Thoracic aorta (tissue), 2 donors: ENCODE results near the gene PMEPA1. TPM values are rescaled to one million over a fixed set of nuclear protein-coding genes. Genes with fewer than 3 reads are reported as not detected.

Experiments used
- ATAC-seq: fragments of 150-250 bp; one replicate; pipeline ENCODE4 v1.8.0; 2017; ENCODE audit warnings: low read depth; ENCODE audit not compliant: insufficient number of reproducible peaks, low FRiP score
- DNase-seq: peaks from one replicate; pipeline ENCODE4 v3.0.0-alpha.2; 2020; ENCODE audit warnings: low spot score
- H3K27ac ChIP-seq, 2 donors: fragments of 200-600 bp; sonication (generic); 1 replicate in 1 of 2; 2 replicates in 1 of 2; pipeline ENCODE4 v1.5.1; 2016; ENCODE audit warnings: mild to moderate bottlenecking in 2 of 2, moderate library complexity in 2 of 2
- H3K27me3 ChIP-seq: fragments of 200-600 bp; sonication (generic); replicated peaks from 2 replicates; pipeline ENCODE4 v1.6.0; 2016; ENCODE audit warnings: mild to moderate bottlenecking; ENCODE audit not compliant: insufficient read depth
- H3K36me3 ChIP-seq: fragments of 200-600 bp; sonication (generic); one replicate; pipeline ENCODE4 v1.5.1; 2016
- H3K4me1 ChIP-seq, 2 donors: fragments of 200-600 bp; sonication (generic); 1 replicate in 1 of 2; 2 replicates in 1 of 2; pipeline versions ENCODE4 v1.5.1 to v1.6.0; 2016; ENCODE audit warnings: low read depth in 2 of 2, mild to moderate bottlenecking in 1 of 2; ENCODE audit not compliant: control insufficient read depth in 1 of 2
- H3K4me3 ChIP-seq: fragments of 200-600 bp; sonication (generic); 2 replicates; pipeline ENCODE4 v1.5.1; 2016; ENCODE audit warnings: mild to moderate bottlenecking
- H3K9me3 ChIP-seq: fragments of 200-600 bp; sonication (generic); 2 replicates; pipeline ENCODE4 v1.5.1; 2016
- total RNA-seq, 2 donors: library from RNA; depleted of rRNA; stranded (reverse); fragments of >200 nt; gene quantifications; one replicate each; pipeline versions ENCODE4 v1.1.0 to v1.2.3, GENCODE V29; 2016
- TF ChIP-seq, protein P1 (sequence below): fragments of 200-600 bp; sonication (generic); IDR thresholded peaks from one replicate; pipeline ENCODE4 v1.5.1; 2019; ENCODE audit warnings: antibody characterized with exemption

Gene PMEPA1
- total RNA-seq, 2 donors from 2014 or later: 68.4 to 104 TPM

GRCh38 chr20:57622579-57623381 is 87.0 kb downstream of the PMEPA1 start:
- Histone ChIP-seq H3K36me3 (no peaks in the 10 kb centered on the region), H3K27ac (no peak overlapping the region), H3K4me1 (peaks cover 4 to 6% of the 10 kb centered on the region in 2 donors), H3K4me3 (no peak overlapping the region), H3K27me3 (no peaks in the 10 kb centered on the region), H3K9me3 (no peaks in the 10 kb centered on the region)
- TF ChIP-seq, protein P1, sequence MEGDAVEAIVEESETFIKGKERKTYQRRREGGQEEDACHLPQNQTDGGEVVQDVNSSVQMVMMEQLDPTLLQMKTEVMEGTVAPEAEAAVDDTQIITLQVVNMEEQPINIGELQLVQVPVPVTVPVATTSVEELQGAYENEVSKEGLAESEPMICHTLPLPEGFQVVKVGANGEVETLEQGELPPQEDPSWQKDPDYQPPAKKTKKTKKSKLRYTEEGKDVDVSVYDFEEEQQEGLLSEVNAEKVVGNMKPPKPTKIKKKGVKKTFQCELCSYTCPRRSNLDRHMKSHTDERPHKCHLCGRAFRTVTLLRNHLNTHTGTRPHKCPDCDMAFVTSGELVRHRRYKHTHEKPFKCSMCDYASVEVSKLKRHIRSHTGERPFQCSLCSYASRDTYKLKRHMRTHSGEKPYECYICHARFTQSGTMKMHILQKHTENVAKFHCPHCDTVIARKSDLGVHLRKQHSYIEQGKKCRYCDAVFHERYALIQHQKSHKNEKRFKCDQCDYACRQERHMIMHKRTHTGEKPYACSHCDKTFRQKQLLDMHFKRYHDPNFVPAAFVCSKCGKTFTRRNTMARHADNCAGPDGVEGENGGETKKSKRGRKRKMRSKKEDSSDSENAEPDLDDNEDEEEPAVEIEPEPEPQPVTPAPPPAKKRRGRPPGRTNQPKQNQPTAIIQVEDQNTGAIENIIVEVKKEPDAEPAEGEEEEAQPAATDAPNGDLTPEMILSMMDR: peak; percentile 82
- ATAC-seq (no peak), DNase-seq (no peak)

- DNase-seq: no peak
- Histone ChIP-seq H3K4me1 (peaks cover 0 to under 1% of the 10 kb centered on the region in 2 donors), H3K27ac (no peak overlapping the region), H3K36me3 (no peaks in the 10 kb centered on the region), H3K9me3 (no peaks in the 10 kb centered on the region), H3K4me3 (no peak overlapping the region), H3K27me3 (no peaks in the 10 kb centered on the region)
- TF ChIP-seq, protein P1: no peak
- no peak for ATAC-seq
Observed at GRCh38 chr20:57622201-57622570, 87.6 kb downstream of the PMEPA1 start.

- no peak for DNase-seq
Observed at GRCh38 chr20:57621421-57622200, 88.2 kb downstream of the PMEPA1 start.

DNA sequence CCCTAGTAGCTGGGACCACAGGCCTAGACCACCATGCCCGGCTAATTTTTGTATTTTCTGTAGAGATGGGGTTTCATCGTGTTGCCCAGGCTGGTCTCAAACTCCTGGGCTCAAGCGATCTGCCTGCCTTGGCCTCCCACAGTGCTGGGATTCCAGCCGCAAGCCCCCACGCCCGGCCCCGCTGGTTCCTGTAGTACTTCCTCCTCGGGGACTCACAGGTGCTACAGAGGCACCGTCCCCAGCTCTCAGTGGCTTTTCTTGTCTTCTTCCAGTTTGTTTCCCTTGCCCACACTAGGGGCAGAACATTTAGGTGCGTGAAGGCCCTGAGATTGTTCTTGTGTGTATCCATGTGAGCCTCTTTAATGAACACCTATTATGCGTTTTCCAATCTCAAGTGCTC is 88.8 kb downstream of the PMEPA1 start:
- H3K27me3 ChIP-seq: no peaks in the 10 kb centered on the region
- H3K9me3 ChIP-seq: no peaks in the 10 kb centered on the region
- ATAC-seq: no peak
- no peaks in the 10 kb centered on the region for H3K36me3 ChIP-seq
- no peak for DNase-seq
- TF ChIP-seq, protein P1: no peak
- no peak overlapping the region for H3K27ac ChIP-seq
- H3K4me1 ChIP-seq: no peaks in the 10 kb centered on the region
- H3K4me3 ChIP-seq: no peak overlapping the region

More at GRCh38 chr20:57621421-57622200, 88.2 kb downstream of the PMEPA1 start:
- Histone ChIP-seq H3K36me3 (no peaks in the 10 kb centered on the region), H3K4me3 (no peak overlapping the region), H3K27me3 (no peaks in the 10 kb centered on the region), H3K9me3 (no peaks in the 10 kb centered on the region), H3K27ac (no peak overlapping the region), H3K4me1 (no peaks in the 10 kb centered on the region)
- ATAC-seq: no peak
- TF ChIP-seq, protein P1: no peak

- DNase-seq: no peak
- Histone ChIP-seq H3K27me3 (no peaks in the 10 kb centered on the region), H3K4me1 (no peaks in the 10 kb centered on the region), H3K36me3 (no peaks in the 10 kb centered on the region), H3K9me3 (no peaks in the 10 kb centered on the region), H3K27ac (no peak within 1 kb of the TSS), H3K4me3 (peak within 1 kb of the TSS; percentile 51)
- ATAC-seq: no peak
- TF ChIP-seq, protein P1: no peak
Observed at GRCh38 chr20:57620274-57620990, 89.4 kb downstream of the PMEPA1 start, which contains the start of gene ZBP1. Gene ZBP1, minus strand, starts transcription at chr20:57620426. Its CDS starts 131 bp downstream, at chr20:57620295.
